K562 (cell line): ENCODE data around the gene ZNF112. TPM values are rescaled to one million over a fixed set of nuclear protein-coding genes. Genes with fewer than 3 reads are reported as not detected.
"Not testable (repeated sequence)": the region's sequence is repeated elsewhere in the genome, so short reads cannot be mapped to it uniquely, and the experiment has no call there.

Experiments used
- ATAC-seq: fragments of 200-7000 bp; cut with Tn5 transposase; 3 replicates; pipeline ENCODE4 v1.9.1; 2020; ENCODE audit warnings: moderate library complexity
- BruUV-seq: library from RNA; stranded (reverse); fragments of 400-500 nt; replicated peaks from 2 replicates; lab custom pipeline; 2021; lab: Mats Ljungman, UMichigan
- CTCF ChIA-PET: fragments of 300-600 bp; formaldehyde crosslinking; extraction: SDS; loops from one replicate; lab custom pipeline; 2021; ENCODE audit warnings: low intra/inter-chr PET ratio; lab: Yijun Ruan, JAX
- POLR2A ChIA-PET: fragments of 300-600, 350-650 bp; sonication (Branson Sonifier 250); formaldehyde crosslinking; extraction: SDS; loops from one replicate; lab custom pipeline; 2021; ENCODE audit warnings: antibody characterized with exemption, inconsistent platforms; lab: Yijun Ruan, JAX
- DNase-seq, 4 experiments: peaks; one replicate each; pipeline versions ENCODE4 v3.0.0 to v3.0.0-alpha.2; 2011 to 2018; ENCODE audit warnings: low spot score in 3 of 4, mixed read lengths in 3 of 4; ENCODE audit errors: extremely low read depth in 1 of 4
- FAIRE-seq: peaks from 2 replicates; lab custom pipeline; 2011; peaks lifted over from hg19 to GRCh38; lab: Jason Lieb, UNC
- H2AFZ ChIP-seq: 2 replicates; pipeline ENCODE4 v1.6.0; 2011; ENCODE audit warnings: low read depth, low read length, control low read depth, inconsistent platforms
- H3K27ac ChIP-seq: fragments of 200-600 bp; 3 replicates; pipeline ENCODE4 v1.8.0; 2011; ENCODE audit warnings: low read depth, mild to moderate bottlenecking, control low read depth, inconsistent platforms, low read length, moderate library complexity, mixed read lengths; ENCODE audit errors: extremely low read depth
- H3K27me3 ChIP-seq, 2 experiments: fragments of 300-600 bp in 1 of 2; 2 replicates in 1 of 2; 3 replicates in 1 of 2; pipeline versions ENCODE4 v1.6.0 to v1.8.0; 2011; ENCODE audit warnings: inconsistent platforms in 2 of 2, low read length in 2 of 2, mild to moderate bottlenecking in 1 of 2, mixed read lengths in 1 of 2, moderate library complexity in 1 of 2; ENCODE audit not compliant: control insufficient read depth in 2 of 2, insufficient read depth in 2 of 2
- H3K36me3 ChIP-seq: fragments of 300-600 bp; 3 replicates; pipeline ENCODE4 v1.8.0; 2011; ENCODE audit warnings: mild to moderate bottlenecking, low read length, inconsistent platforms; ENCODE audit not compliant: control insufficient read depth, insufficient read depth
- H3K4me1 ChIP-seq, 2 experiments: fragments of 200-600 bp in 1 of 2; replicated peaks in 1 of 2; 2 replicates in 1 of 2; 3 replicates in 1 of 2; pipeline versions ENCODE4 v1.5.1 to v1.8.0; 2011; ENCODE audit warnings: inconsistent platforms in 2 of 2, low read length in 2 of 2, mild to moderate bottlenecking in 1 of 2, mixed read lengths in 1 of 2, moderate library complexity in 1 of 2; ENCODE audit not compliant: control insufficient read depth in 2 of 2, insufficient read depth in 2 of 2
- H3K4me2 ChIP-seq: 2 replicates; pipeline ENCODE4 v1.6.1; 2011; ENCODE audit warnings: low read length, control low read depth, inconsistent platforms, mixed read lengths; ENCODE audit not compliant: insufficient read depth
- H3K4me3 ChIP-seq: fragments of 200-600 bp; sonication (generic), shearing (Covaris generic); 2 replicates; pipeline ENCODE4 v1.5.1; 2016; ENCODE audit warnings: control low read depth, inconsistent platforms
- H3K79me2 ChIP-seq: fragments of 200-600 bp; 3 replicates; pipeline ENCODE4 v1.8.0; 2011; ENCODE audit warnings: low read length, inconsistent platforms; ENCODE audit not compliant: control insufficient read depth, insufficient read depth
- H3K9ac ChIP-seq, 2 experiments: 2 replicates each; pipeline versions ENCODE4 v1.6.0 to v1.6.1; 2011; ENCODE audit warnings: low read depth in 2 of 2, low read length in 2 of 2, control low read depth in 1 of 2, inconsistent platforms in 1 of 2, mild to moderate bottlenecking in 1 of 2, mixed read lengths in 1 of 2; ENCODE audit not compliant: insufficient read depth in 1 of 2
- H3K9me1 ChIP-seq: one replicate; pipeline ENCODE4 v1.6.0; 2011; ENCODE audit warnings: inconsistent platforms, mild to moderate bottlenecking, low read length, moderate library complexity; ENCODE audit not compliant: control insufficient read depth, insufficient read depth
- H3K9me3 ChIP-seq: replicated peaks from 2 replicates; pipeline ENCODE4 v1.5.1; 2011; ENCODE audit warnings: low read depth, low read length, inconsistent platforms; ENCODE audit not compliant: control insufficient read depth, insufficient read depth
- H4K20me1 ChIP-seq: replicated peaks from 2 replicates; pipeline ENCODE4 v1.6.1; 2011; ENCODE audit warnings: low read length, inconsistent platforms, mixed read lengths; ENCODE audit not compliant: control insufficient read depth, insufficient read depth
- KAT8 ChIP-seq: fragments of 450-650 bp; IDR thresholded peaks from 2 replicates; pipeline ENCODE4 v1.6.1; 2016; ENCODE audit warnings: low read depth, mild to moderate bottlenecking
- ZNF644 ChIP-seq: fragments of 200-800 bp; sonication (Bioruptor generic); IDR thresholded peaks from 2 replicates; pipeline ENCODE4 v1.6.1; 2016; ENCODE audit warnings: low read depth, missing genetic modification characterization, missing compliant biosample characterization
- WGBS: fragments of 100-300 bp; shearing (Covaris generic); methylation state at CpG from one replicate; pipeline ENCODE4 v1.1.6; 2016; ENCODE audit warnings: low coverage, mixed read lengths; ENCODE audit not compliant: insufficient coverage; ENCODE audit errors: missing lambda C conversion rate; 5-methylcytosine and 5-hydroxymethylcytosine counted together
- in situ Hi-C: fragments of 300-500 bp; cut with MboI; formaldehyde crosslinking; loops from 4 replicates; pipeline ENCODE4 v1.15.0; 2018; ENCODE audit warnings: inconsistent platforms, mixed read lengths
- intact Hi-C: fragments of 100-400 bp; cut with micrococcal nuclease; formaldehyde crosslinking; loops from 2 replicates; pipeline ENCODE4 v1.14.2; 2022
- polyA plus RNA-seq, 8 experiments: library from polyadenylated mRNA; depleted of rRNA in 4 of 8; stranded (reverse) in 5 of 8; unstranded in 3 of 8; fragments of >200 nt; fragmentation: Nextera tagmentation in 2 of 8; fragmentation: Illumina TruSeq in 1 of 8; extraction: Ambion mirVana in 2 of 8; extraction: Trizol in 1 of 8; gene quantifications; 2 replicates each; pipeline versions ENCODE4 v1.2.1 to v1.2.3, GENCODE V29; 2011 to 2014; ENCODE audit warnings: inconsistent platforms in 1 of 8, missing spikeins in 1 of 8
- total RNA-seq, 7 experiments: library from RNA; depleted of rRNA in 6 of 7; stranded (reverse); fragments of >200 nt in 6 of 7; fragmentation: Illumina TruSeq in 2 of 7; extraction: Trizol in 2 of 7; gene quantifications; 2 replicates each; pipeline versions ENCODE4 v1.2.1 to v1.2.3, GENCODE V29; 2011 to 2021; ENCODE audit warnings: low replicate concordance in 1 of 7
- TF ChIP-seq, protein P1 (sequence below): fragments of 250-450 bp; sonication (Bioruptor Pico); IDR thresholded peaks from 2 replicates; pipeline ENCODE4 v1.5.0; 2021; ENCODE audit warnings: mild to moderate bottlenecking, moderate library complexity

Gene ZNF112
- total and polyA plus RNA-seq, 9 of the 15 experiments (the other 6 are each of a cell fraction or from before 2014, with no cell fraction given) = 0.21 to 1.3 (median 0.61) TPM

DNA sequence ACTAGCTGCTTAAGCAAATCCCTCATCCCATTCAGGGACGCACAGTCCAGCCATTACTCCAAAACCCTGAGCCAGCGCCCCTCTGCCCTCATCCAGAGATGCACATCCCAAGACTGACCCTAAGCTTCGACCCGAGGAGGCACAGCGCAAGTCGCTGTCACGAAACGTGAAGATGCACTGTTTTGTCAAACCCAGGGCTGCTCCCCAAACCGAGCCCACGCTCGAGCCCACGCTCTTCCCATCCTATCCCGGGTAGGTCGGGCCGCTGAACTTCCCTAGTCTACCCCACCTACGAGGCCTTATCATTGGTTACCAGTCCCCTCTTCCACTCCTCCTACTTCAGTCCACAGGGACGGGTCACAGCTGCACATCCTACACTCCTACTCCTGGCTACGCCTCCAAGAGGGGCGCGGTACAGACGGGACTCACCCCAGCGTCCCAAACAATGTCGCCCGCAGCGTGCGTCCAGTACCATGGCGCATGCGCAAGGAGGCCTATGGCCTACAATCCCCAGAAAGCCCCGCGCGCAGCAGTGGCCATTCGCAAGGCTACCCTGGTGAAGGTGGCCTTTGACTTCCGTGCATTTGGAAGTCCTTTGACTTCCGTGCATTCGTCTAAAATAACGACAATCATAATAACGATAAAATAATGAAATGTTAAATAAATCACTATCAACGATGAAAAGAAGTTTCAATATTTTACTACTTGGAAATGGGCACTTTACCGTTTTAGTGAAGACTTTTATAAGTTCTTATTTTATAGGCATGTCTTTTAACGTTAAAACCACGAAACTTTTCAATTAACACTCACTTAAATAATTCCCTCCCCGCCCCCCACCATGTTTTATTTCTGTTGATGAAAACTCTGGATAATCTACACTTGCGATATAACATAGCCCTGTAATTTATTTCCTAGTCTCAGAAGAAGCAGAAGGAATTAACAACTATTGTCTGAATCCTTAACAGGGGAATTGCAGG lies 44.9 kb upstream of the ZNF112 start, which contains the start of gene ZNF285 (continued):
- TF ChIP-seq, protein P1, sequence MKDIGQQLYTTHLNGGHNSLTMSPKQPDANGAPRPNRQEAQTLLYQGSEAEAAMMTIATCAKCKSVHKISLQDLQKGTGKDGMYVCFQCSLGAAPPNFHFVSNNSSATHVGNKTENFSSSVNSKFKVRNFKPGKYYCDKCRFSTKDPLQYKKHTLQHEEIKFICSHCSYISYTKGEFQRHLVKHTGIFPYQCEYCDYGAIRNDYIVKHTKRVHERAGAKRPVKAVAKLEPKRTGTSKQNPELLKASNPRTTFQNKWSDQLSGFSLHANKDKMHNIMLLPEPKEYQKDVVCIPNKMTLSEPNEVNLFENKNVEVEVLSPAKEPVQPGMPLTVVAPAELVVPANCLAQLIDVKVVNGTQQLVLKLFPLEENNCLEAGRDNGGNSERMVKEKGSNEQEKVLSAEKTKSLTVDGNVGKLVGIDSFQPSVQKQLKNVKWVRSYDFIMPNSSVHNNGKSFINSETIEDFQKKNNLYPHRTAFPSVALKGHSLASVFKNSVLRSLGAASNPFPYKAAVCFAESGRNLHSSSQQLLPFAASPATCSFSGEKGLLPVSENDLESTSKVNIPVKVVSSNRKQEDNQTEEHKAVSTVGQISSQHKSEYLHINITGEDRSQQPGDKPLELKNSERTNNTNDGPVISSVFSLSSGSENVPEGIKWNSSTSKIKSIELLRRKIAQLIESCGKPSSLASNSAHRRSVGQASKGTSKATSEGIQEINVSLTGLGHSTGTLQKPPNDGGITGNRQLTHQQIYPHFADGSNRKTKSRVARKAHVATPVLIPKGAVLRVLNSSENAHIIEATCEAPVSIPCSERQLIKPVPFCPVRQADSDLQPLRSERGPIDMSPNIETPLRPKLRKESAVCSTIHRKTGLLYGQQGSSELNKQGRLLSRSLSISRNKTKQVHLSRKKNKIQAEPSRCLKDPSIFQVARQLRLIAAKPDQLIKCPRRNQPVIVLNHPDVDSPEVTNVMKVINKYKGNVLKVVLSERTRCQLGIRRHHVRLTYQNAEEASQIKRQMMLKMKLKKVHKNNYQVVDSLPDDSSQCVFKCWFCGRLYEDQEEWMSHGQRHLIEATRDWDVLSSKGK (CRISPR knock-in tag) = no peak
- no peak for TF ChIP-seq ZNF644 (tag)
- TF ChIP-seq KAT8 = no peak

DNA sequence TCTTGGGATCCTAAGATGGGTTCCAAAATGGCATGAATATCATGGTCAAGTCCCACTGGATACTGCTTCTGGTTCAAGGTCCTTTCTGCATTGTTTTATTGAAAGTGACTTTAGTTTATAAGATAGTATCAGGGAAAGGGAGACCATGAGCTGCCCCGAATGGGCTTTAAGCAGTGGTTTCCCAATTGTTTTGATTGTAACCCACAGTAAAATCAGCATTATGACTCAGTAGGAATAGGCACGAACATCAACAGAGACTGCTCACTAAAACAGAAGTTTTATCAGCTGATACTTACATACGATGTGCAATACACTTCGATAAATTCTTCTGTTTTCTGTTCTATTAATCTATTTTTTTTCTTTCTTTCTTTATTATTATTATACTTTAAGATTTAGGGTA lies 32.8 kb upstream of the ZNF112 start:
- H3K9me3 ChIP-seq, BruUV-seq, H4K20me1 ChIP-seq, H3K36me3 ChIP-seq, H3K4me3 ChIP-seq, POLR2A ChIA-PET, FAIRE-seq, H2AFZ ChIP-seq, CTCF ChIA-PET, in situ Hi-C loops, H3K9ac ChIP-seq, H3K27me3 ChIP-seq, H3K79me2 ChIP-seq, intact Hi-C loops, H3K4me1 ChIP-seq, H3K9me1 ChIP-seq, ATAC-seq, H3K27ac ChIP-seq, H3K4me2 ChIP-seq, DNase-seq: not testable (repeated sequence)
- 4% methylated on average over 4 of the region's 4 CpGs for WGBS
